GM21390 (cell line): ENCODE measurements around the gene TAS2R38.

Source experiments
- ATAC-seq: cut with Tn5 transposase; IDR thresholded peaks from one replicate; pipeline ENCODE4 v1.9.1; 2021; ENCODE audit not compliant: unreplicated experiment

The TAS2R38 gene

DNA sequence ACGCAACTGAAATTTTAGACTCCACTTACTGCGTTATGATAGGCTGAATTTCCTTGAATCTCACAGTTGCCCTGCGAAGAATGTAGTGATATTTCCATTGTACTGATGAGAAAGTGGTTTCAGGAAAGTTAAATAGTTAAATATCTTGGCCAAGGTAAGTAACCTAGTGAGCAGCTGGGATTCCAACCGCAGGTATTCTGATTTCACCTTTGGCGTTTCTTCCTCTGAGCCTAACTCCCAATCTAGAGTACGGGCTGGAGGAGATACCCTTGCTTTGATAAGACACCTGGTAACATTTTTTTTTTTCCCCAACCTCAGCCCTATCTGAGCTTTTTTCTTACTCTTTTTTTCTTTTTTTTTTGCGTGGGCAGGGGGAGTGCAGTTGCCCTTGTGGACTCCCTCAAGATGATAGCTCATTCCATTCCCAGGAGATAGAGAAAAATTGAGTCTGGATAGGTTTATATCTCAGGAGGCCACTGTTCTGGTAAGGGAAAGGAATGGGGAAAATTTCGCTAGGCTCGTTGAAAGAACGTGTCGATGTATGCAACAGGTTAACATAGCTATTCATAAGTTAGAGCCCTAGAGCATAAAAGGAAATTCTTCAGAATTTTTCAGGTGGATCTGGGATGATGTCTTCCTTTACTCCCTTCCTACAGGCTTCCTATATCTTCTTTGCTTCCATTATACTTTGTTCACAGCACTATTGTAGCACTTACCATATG, 3.1 kb upstream of the TAS2R38 start:
- no peak for ATAC-seq

DNA sequence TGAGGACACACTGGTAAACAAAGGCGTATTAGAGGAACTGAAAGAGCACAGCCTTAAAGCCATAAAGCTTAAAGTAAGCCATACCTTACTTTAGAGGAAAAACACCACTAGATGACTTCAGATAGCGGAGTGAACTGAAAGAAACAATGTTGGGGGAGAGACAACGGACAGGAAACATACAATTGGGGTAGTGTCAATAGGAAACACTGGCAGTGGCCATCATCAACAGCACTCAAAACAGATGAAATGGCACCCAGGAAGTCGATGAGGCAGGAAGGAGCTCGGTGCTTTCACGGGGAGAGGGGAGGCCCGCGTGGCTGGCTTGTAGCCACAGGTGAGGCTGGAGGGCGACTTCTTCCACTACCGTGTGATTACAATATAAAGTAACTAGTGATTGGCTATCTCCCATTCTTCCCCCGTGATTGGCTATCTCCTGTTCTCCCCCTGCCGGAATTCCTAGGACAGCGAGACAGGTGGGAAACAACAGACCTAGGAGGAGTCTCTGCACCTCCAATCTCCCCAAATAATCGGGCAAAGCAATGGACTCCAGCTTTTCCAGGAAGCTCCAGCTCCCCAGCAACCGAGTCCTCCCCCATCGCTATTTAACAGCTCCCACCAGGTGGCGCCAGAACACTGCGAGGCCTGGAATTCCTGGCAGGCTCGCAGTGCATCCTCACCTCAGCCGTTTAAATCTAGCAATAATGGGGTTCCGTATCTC, 2.4 kb upstream of the TAS2R38 start:
- ATAC-seq, result peak; percentile 86

GRCh38 chr7:141974831-141975230, 1.3 kb upstream of the TAS2R38 start:
- no peak for ATAC-seq

GRCh38 chr7:141960687-141961422, 12.7 kb downstream of the TAS2R38 start:
- ATAC-seq, result peak; percentile 84

DNA sequence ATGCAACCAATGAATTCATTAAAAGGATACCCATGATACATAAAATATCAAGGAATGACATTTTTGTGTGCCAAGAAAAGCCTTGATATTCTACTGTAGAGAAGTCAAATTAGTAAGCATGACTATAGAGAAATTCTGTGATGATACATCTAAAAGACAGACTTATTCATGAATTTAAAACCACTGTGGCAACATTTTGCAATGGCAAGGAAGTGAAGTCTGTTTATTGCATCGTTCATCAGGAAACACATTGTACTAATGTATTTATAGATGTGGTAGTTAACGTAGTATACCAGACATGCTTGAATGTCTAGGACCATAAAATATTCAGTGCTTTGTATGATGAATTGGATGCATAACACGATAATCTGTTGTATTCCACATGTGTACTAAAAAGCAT, 17.5 kb downstream of the TAS2R38 start:
- no peak for ATAC-seq

DNA sequence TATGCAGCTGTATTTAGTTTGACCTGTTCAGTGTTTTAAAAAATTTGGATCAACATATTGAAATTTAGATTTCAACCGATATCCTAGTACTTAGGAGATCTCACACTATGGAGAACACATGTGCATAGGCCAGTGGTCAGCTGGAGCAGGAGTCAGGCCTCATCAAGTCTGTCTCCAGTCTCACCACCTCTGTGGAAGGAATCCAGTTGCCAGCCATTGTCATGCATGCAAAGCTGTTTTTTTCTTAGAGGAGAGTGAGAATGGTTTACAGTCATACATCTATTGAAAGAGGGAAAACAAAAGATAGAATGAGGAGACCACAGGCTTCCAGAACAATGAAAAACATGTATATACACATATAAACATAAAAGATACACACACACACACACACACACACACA, 19.2 kb downstream of the TAS2R38 start:
- ATAC-seq, result no peak

DNA sequence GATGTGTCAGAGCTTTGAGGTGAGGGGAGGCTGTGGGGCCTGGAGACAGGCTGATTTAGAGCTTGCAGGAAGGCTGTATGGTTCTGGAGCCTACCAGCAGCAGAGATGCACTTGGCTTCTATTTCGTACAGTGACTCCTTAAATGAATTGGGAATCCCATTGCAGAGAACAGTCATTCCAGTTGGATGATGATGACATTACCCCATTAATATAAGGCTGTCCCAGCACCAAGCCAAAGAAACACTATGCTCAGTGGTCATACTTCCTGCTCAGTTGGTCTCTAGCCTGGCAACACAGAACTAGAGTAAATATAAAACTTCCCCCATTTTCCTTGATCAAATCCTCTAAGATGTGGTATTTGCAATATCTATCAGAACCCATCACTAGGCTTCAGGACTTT, 21.1 kb downstream of the TAS2R38 start:
- no peak for ATAC-seq

- no peak for ATAC-seq
Observed at GRCh38 chr7:141950806-141951205, 22.8 kb downstream of the TAS2R38 start.

DNA sequence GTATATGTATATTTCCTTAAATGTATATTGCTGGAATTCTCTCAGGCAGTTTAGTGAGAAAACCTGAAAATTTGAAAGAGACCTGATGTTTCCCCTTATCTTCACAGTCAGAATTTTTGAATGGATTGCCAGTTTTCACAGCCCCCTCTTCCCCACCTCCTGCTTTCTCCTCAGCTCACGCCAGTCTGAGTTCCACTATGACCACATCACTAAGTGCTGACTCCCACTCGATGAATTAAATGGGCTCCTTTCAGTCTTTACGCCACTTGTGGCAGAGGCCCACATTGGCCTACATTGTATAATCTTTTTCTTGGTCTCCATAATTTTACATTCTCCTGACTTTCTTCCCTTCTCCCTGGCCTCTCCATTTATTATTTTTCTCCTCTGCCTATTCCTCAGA, 23.7 kb downstream of the TAS2R38 start:
- ATAC-seq, result no peak

DNA sequence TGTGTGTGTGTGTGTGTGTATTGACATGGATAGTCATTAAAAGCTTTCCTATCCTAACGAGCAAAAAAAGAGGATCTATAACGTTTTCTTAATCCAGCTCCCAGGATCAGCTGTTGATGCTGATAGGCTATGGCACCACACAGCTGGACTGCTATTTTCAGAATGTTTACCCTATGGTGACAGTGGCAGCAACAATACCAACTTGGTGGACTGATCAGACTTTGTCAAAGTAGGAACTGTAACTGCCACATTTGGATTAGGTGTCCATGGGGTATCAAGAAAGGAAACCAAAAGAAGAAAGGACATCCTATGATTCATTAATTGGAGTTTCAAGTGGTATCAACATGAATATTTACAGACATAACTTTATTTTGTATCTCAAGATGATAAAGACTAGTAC, 24.1 kb downstream of the TAS2R38 start:
- no peak for ATAC-seq

DNA sequence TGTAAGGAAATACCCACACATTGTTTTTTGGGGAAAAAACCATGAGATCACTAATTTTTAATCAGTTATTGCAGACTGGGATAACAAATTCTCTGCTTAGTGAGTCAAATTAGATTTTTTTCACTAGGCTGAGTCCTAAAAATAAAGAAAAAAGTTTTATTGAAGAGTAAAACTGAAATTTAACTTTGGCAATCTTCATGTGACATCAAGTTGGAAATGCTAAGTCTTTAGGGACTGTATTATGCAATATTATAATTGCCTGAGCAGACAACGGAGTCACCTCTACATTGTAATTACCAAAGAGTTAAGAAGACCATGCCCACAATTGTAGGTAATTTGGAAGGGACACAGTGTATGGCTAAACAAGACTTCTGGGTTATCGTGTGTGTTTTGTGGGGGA, 24.6 kb downstream of the TAS2R38 start:
- no peak for ATAC-seq

DNA sequence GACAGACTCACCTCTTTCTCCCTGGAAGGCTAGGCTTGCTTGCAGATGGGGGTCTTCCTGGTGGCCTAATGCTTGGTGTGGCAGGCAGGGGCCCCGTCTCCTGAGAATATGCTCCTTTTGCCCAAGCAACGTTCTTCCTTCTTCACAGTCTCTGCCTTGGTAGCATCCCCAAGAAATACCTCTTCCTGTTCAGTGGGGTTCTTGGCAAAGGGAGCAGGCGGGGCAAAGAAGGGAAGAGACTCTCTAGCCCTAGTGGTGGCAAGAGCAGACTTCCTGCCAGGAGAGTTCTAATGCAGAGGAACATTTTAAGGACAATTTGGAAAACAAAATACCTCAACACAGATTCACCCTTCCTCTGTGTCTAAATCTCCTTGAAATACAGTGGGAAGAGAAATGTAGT, 26.8 kb downstream of the TAS2R38 start, which contains the start of gene CLEC5A:
CLEC5A (minus strand) TSS at position 179 of the 400 bp plus-strand sequence. CDS start 682 bp downstream, outside the sequence.
- no peak for ATAC-seq

DNA sequence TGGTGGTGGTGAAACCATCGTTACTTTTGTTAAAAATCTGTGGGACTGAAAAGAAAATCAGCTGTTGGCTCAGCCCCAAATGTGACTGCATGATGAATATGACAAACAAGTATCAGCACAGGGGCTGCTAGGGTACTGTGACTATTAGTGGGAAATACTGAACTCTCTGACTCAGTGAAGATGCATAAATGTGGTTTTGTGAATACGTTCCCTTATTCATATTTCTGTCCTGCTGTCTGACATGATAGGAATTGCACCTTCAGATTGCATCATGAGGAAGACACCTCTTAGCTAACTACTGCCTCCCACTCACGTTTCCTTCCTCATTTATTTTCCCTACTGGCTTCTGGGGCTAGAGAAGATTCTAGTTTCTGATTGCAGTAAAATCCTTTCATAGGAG, 28.2 kb downstream of the TAS2R38 start:
- ATAC-seq, result no peak

DNA sequence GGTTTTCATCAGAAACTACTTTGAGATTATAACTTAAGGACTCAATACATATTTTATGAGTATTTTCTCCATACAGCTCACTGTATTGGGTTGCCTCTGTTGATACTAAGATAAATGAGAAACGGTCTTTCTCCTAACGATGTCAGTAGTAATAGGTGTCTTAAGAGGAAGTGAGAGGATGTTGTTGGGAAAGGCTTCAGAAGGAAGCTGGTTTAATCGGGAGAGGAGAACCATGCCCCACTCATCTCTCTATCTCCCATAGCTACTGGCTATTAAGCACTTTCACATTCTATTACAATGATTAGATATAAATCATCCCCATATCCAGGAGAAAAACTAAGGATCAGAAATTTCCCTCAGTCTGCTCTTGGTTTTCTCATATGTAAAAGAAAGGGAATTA, 28.8 kb downstream of the TAS2R38 start:
- no peak for ATAC-seq

DNA sequence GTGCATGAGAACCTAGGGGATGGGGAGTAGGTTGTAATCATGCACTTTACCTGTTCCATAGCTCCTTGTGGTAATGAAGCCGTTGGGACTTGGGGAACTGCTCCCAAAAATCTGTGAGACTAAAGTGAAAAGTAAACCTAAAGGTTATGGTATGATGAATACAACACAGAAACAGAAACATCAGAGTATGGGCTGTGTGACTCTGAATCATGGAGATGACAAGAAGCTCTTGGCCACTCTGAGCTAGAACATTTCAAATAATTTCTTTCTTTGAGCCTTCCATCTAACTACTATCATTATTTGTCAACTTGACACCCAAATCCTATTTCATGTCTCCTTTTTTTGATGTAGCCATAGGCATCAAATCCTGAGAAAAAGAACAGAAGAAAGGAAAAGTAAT, 29.7 kb downstream of the TAS2R38 start:
- no peak for ATAC-seq

- ATAC-seq, result no peak
Observed at GRCh38 chr7:141941075-141941474, 32.5 kb downstream of the TAS2R38 start.

- no peak for ATAC-seq
Observed at GRCh38 chr7:141930211-141930610, 43.4 kb downstream of the TAS2R38 start.

DNA sequence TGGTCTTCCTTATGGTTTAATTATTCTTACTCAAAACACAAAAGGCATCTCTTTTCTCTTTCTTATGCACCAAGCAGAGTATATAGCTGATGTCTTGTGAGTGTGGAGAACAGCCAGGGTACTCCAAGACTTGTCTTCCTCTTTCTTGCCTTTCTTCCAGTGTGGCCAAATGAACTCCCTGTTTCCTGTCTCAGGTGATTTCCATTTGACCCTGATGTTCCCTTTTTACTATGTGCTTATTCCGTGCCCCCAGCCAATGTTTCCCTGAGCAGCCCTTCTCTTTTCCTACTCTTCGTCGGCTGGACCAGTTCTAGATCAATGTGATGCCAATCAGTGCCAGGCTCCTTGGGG, 44.8 kb downstream of the TAS2R38 start:
- ATAC-seq, result no peak

- ATAC-seq, result no peak
Observed at GRCh38 chr7:141928146-141928844, 45.3 kb downstream of the TAS2R38 start.
